NB4 (cell line): ENCODE data around the gene PPIF.

Source experiments
- DNase-seq: peaks from one replicate; pipeline ENCODE4 v3.0.0; 2010; ENCODE audit warnings: low read depth
- H3K4me3 ChIP-seq: one replicate; pipeline ENCODE4 v1.5.1; 2011; ENCODE audit warnings: mild to moderate bottlenecking, low read depth, low read length, moderate library complexity
- MAX ChIP-seq: IDR thresholded peaks from 2 replicates; pipeline ENCODE4 v1.6.1; 2011; ENCODE audit warnings: low read depth, low read length
- MYC ChIP-seq: IDR thresholded peaks from 2 replicates; pipeline ENCODE4 v1.6.1; 2011; ENCODE audit warnings: low read depth, low read length
- POLR2A ChIP-seq: IDR thresholded peaks from 2 replicates; pipeline ENCODE4 v1.6.1; 2011; ENCODE audit warnings: mild to moderate bottlenecking; ENCODE audit not compliant: insufficient read length; ENCODE audit errors: extremely low read depth
- TF ChIP-seq, protein P1 (sequence below): IDR thresholded peaks from one replicate; pipeline ENCODE4 v1.5.1; 2012; ENCODE audit warnings: low read depth, low read length

The PPIF gene

GRCh38 chr10:79380125-79380945, 33.1 kb downstream of the PPIF start:
- TF ChIP-seq, protein P1, sequence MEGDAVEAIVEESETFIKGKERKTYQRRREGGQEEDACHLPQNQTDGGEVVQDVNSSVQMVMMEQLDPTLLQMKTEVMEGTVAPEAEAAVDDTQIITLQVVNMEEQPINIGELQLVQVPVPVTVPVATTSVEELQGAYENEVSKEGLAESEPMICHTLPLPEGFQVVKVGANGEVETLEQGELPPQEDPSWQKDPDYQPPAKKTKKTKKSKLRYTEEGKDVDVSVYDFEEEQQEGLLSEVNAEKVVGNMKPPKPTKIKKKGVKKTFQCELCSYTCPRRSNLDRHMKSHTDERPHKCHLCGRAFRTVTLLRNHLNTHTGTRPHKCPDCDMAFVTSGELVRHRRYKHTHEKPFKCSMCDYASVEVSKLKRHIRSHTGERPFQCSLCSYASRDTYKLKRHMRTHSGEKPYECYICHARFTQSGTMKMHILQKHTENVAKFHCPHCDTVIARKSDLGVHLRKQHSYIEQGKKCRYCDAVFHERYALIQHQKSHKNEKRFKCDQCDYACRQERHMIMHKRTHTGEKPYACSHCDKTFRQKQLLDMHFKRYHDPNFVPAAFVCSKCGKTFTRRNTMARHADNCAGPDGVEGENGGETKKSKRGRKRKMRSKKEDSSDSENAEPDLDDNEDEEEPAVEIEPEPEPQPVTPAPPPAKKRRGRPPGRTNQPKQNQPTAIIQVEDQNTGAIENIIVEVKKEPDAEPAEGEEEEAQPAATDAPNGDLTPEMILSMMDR = no peak
- TF ChIP-seq MAX (no peak), POLR2A (no peak), MYC (no peak)
- no peak overlapping the region for H3K4me3 ChIP-seq
- DNase-seq = no peak

DNA sequence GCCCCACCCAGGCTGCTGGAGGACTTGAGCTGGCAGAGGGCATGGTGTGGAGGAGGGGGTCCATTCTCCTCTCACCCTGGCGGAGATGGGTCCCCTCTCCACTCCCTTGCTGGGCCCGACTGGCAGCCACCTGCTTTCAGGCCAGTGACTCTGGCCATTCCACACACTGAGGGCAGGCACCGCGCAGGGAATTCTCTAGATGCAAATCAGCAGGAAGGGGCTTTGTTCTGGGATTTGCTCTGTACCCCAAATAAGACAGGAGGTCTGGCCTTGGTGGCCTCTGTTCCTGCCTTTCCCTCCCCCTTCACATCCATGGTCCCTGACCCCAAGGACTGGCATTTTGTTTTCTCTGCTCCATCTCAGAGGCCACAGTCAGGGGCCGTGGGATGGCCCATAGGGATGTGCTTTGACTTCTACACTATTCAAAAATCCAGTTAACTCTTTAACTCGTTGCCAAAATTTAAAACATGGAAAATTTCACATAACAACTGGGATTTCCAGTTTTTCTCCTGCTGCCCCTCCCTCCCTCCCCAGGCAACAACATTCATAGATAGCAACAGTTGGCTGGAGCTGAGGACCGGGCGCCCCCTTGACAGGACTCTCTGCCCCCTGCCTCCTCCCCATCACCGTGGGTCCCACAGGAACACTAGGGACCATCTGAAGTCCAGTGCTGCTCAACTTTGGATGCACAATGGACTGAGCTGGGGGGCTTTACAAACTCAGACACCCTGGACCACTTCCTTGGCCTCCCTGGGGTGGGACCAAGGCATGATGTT, 33.9 kb downstream of the PPIF start:
- no peak for DNase-seq
- H3K4me3 ChIP-seq = no peak overlapping the region
- no peak for TF ChIP-seq MYC

DNA sequence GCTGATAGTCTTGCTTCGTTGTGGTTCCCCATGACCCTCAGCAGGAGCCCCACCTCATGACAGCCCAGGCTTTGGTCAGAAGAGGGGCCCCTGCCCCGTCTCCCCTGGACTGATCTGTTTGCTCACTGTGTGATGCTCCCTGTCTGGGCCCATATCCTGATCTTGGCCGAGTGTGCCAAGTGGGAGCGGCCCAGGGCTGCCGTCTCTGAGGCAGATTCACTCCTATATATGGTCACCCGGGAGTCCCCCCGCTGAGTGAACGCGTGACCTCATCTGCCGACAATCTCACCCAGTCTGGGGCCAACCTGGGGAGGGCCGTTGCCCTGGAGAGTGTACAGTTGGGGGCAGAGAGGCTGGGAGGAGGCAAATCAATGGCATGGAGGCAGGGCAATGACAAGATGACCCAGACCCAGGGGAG, 34.5 kb downstream of the PPIF start:
- no peak for TF ChIP-seq MAX
- TF ChIP-seq MYC = no peak
- no peak for TF ChIP-seq POLR2A
- TF ChIP-seq, protein P1 = no peak
- no peak overlapping the region for H3K4me3 ChIP-seq
- DNase-seq = no peak

DNA sequence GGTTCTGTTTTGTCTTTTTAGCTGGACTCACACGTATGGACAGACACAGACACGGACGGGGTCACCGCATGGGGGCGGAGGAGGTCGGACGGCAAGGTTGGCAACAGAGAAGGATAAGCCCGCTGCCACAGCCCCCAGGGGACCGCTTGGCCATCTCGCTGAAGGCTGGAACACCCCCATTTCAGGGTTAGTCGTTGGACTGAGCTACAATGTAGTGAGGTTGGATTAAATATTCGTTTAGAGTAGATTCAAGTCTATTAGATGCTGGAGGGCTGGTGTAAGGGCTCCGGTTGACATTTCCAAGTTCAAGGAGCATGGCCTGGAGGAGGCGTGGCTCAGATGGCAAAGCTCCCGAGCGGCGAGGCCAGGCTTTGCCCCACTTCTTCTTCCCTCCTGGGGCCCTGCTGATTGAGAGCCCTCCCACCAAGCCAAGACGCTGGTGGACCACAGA, 35.2 kb downstream of the PPIF start:
- H3K4me3 ChIP-seq = no peak overlapping the region
- no peak for DNase-seq
- TF ChIP-seq MYC (no peak), POLR2A (no peak), MAX (no peak)
- TF ChIP-seq, protein P1 = no peak

DNA sequence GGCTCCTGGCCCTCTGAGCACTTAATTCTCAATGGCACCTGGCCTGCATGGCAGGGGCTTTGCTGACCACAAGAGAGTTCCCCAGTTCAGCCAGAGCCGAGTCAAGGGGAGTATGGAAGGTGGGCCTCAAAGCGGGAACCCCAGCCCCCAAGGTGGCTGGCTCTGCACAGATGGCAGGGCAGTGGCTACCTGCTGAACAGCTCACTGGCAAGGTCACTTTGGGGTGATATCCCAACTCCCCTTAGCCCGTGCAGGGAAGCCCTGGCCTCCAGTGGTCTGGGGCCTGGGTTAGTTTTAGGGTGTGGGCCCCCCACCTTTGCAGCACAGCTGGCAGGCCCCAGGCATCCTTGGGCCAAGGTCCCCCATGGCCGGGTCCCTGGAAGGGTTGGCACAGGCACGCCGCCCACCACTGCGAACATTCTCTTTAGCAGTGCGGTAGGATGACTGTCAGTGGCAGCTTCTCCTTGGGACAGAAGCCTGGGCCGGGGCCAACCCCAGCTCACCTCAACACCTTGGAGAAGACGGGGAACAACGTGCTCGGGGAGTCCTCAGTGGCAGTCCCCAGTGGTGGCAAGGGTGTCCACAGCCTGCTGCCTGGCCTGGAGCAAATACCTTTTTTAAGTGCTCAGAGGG, 36.8 kb downstream of the PPIF start:
- TF ChIP-seq, protein P1 = no peak
- TF ChIP-seq MAX (no peak), MYC (no peak), POLR2A (no peak)

DNA sequence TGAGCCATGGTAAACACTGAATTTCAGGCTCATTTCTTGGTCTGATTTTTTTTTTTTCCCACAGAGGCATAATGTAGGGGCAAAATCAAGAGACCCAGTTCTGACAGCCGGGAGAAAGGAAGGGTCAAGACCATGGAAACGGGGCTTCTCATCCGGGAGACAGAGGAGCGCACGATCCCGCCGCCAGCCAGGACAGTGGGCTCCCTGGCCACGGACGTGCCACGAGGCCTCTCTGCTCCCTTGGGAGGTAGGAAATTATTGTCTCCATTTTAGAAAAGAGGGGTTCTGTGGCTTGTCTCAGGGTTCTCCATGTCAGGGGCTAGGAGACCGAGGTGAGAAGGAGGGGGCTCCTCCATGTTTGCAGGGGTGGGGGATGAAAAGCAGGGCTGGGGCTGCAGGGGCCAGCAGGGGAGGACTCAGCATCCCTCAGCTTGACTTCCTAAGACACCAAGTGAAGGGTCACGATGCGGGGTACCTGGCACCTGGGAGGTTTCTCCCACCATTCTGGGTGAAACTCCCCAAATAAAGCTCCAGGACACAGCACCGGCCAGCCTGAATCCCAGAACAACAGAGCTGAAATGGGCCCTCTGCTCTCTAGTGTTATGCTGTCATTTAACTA, 37.6 kb downstream of the PPIF start:
- DNase-seq = no peak
- H3K4me3 ChIP-seq = no peak overlapping the region
- TF ChIP-seq MYC = no peak
- TF ChIP-seq POLR2A = no peak
- TF ChIP-seq MAX = no peak
- TF ChIP-seq, protein P1 = no peak

More for the DNA sequence above, 36.8 kb downstream of the PPIF start:
- DNase-seq = no peak
- H3K4me3 ChIP-seq = no peak overlapping the region
